GM12892 (cell line): ENCODE data around the gene GDPD4.

Experiments
- POLR2A ChIP-seq: IDR thresholded peaks from 2 replicates; pipeline ENCODE4 v1.6.1; 2011; ENCODE audit warnings: low read depth, low read length, control low read depth
- POLR2AphosphoS5 ChIP-seq: IDR thresholded peaks from 2 replicates; pipeline ENCODE4 v1.6.1; 2011; ENCODE audit warnings: low read depth, low read length, control low read depth

- TF ChIP-seq POLR2AphosphoS5 (no peak), POLR2A (no peak)
Measured at GRCh38 chr11:77249427-77249826, 52.1 kb downstream of the GDPD4 start.
